ENCODE results near the gene HYAL2. TPM values are rescaled to one million over a fixed set of nuclear protein-coding genes. Genes with fewer than 3 reads are reported as not detected.

The HYAL2 gene
- total and polyA plus RNA-seq, 2 of the 8 experiments (the other 6 are each of a cell fraction or from before 2014, with no cell fraction given), result 51.9 to 176 TPM

DNA sequence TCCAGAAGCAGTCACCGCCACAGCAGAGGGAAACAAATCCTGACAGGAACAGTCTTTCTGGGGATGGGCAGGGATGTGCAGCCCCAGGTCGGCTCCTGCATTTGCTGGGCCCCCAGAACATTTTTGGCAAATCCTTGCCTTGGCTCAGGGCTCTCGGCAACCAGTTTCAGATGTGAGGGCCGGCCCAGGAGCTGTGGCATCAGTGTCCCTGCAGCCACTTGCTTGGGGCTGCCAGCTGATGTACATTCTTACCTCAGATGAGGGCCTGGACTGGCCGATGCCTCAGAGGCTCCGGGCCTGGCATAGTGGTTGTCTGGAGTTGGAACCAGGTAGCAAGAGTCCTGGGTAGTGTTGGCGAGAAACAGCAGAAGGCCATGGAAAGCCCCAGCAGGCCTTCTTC lies 32.3 kb upstream of the HYAL2 start:
- no peak overlapping the region for H3K27ac ChIP-seq (ENCODE audit: low read depth, low read length)
- FAIRE-seq, result no peak
- H4K5ac ChIP-seq (ENCODE audit: insufficient read length, low read depth, low read length), result no peak overlapping the region
- H4K8ac ChIP-seq (ENCODE audit: extremely low read depth, insufficient read depth, low read length), result no peak overlapping the region
- no peaks in the 10 kb centered on the region; a peak in 1 of 7 replicates for H3K27me3 ChIP-seq (replicated peaks in 1 of 4; ENCODE audit: control insufficient read depth in 3 of 4, extremely low read depth in 1 of 4, insufficient read depth in 3 of 4, low read length in 3 of 4)
- CTCF ChIA-PET (ENCODE audit: partially characterized antibody), result interaction anchor here (0.6 to 13.4 kb wide), 9 partner anchors 10 to 260 kb away, joined by 3 to 136 read pairs (median 5); partner anchors contain the start of genes CISH and ZMYND10
- H3K9me3 ChIP-seq (ENCODE audit: insufficient read depth in 2 of 2, low read depth in 1 of 2, low read length in 1 of 2), result no peaks in the 10 kb centered on the region
- no peak overlapping the region for H3K18ac ChIP-seq (ENCODE audit: extremely low read depth, low read length)
- H3K36me3 ChIP-seq (ENCODE audit: control insufficient read depth in 2 of 4, insufficient read depth in 4 of 4, low read length in 3 of 4), result peaks cover 3 to 10% (median 5%) of the 10 kb centered on the region in 4 experiments; a peak in 5 of 8 replicates
- H3K4ac ChIP-seq (replicated peaks; ENCODE audit: insufficient read length, low read depth, low read length), result no peak overlapping the region
- no peak overlapping the region for H3K56ac ChIP-seq (replicated peaks; ENCODE audit: insufficient read length, low read depth, low read length)
- POLR2A ChIA-PET (ENCODE audit: partially characterized antibody), result interaction anchor here (0.9 to 3.3 kb wide), 5 partner anchors 10 to 277 kb away, joined by 3 to 16 read pairs (median 3); partner anchors contain the start of gene TUSC2
- H2BK20ac ChIP-seq (ENCODE audit: low read length), result no peak overlapping the region
- no peak for DNase-seq (ENCODE audit: low read depth in 1 of 2, low spot score in 2 of 2)
- H3K4me1 ChIP-seq (replicated peaks in 1 of 4; ENCODE audit: control insufficient read depth in 3 of 4, insufficient read depth in 4 of 4, low read length in 3 of 4), result peaks cover 0 to 23% (median 15%) of the 10 kb centered on the region in 4 experiments; a peak in 6 of 7 replicates
- H3K23me2 ChIP-seq (ENCODE audit: low read depth, low read length), result peaks cover 20% of the 10 kb centered on the region
- no peak overlapping the region for H2BK5ac ChIP-seq (ENCODE audit: low read depth, low read length)
- no peak overlapping the region for H4K91ac ChIP-seq (replicated peaks; ENCODE audit: insufficient read length, low read length)
- no peak overlapping the region for H2BK120ac ChIP-seq (replicated peaks; ENCODE audit: low read depth, low read length)
- no peak overlapping the region for H2AFZ ChIP-seq (ENCODE audit: low read length)
- no peak for TF ChIP-seq ASH2L (IDR thresholded peaks at IDR 0.05; ENCODE audit: low read length)
- TF ChIP-seq SIX5 (IDR thresholded peaks at IDR 0.05; ENCODE audit: low read depth, low read length), result no peak
- no peak for TF ChIP-seq BRCA1 (IDR thresholded peaks at IDR 0.05; ENCODE audit: low read depth, low read length)
- no peak for TF ChIP-seq TCF12 (IDR thresholded peaks at IDR 0.05; ENCODE audit: low read depth, low read length)
- TF ChIP-seq FOSL1 (IDR thresholded peaks at IDR 0.05; ENCODE audit: insufficient read depth, low read depth, low read length), result no peak
- H2BK12ac ChIP-seq (ENCODE audit: low read depth, low read length), result no peak overlapping the region
- H3K4me3 ChIP-seq (ENCODE audit: extremely low read depth in 1 of 4, insufficient read depth in 2 of 4, low read depth in 3 of 4, low read length in 4 of 4), result no peak overlapping the region
- peaks cover 0 to 26% of the 10 kb centered on the region in 2 experiments; a peak in 2 of 4 replicates for H3K79me2 ChIP-seq (ENCODE audit: control insufficient read depth in 1 of 2, insufficient read depth in 2 of 2, low read length in 2 of 2)
- WGBS, 2 experiments (ENCODE audit: extremely low coverage in 1 of 2, insufficient coverage in 1 of 2, insufficient read length in 1 of 2, insufficient replicate concordance in 2 of 2, low coverage in 1 of 2, low lambda C conversion rate in 2 of 2, missing lambda C conversion rate in 1 of 2), result 89% methylated on average over 7 of the region's 7 CpGs; no CpG with 5 or more reads in 1 of the 2 experiments
- H2BK15ac ChIP-seq (ENCODE audit: low read length), result no peak overlapping the region
- H3K9ac ChIP-seq (replicated peaks in 1 of 4; ENCODE audit: extremely low read depth in 1 of 4, low read depth in 3 of 4, low read length in 3 of 4), result no peak overlapping the region
- H2AK5ac ChIP-seq (ENCODE audit: low read depth, low read length), result no peak overlapping the region
- H3K79me1 ChIP-seq (ENCODE audit: low read depth, low read length), result peaks cover 16% of the 10 kb centered on the region
- H3K4me2 ChIP-seq (ENCODE audit: insufficient read depth in 1 of 2, low read depth in 2 of 2, low read length in 2 of 2), result no peak overlapping the region
- no peak overlapping the region for H3K23ac ChIP-seq (ENCODE audit: insufficient read length)
- H4K20me1 ChIP-seq (replicated peaks in 1 of 2; ENCODE audit: control insufficient read depth in 1 of 2, insufficient read depth in 2 of 2, low read length in 2 of 2), result peaks cover 9 to 22% of the 10 kb centered on the region in 2 experiments
- H3K14ac ChIP-seq (ENCODE audit: insufficient read length), result no peak overlapping the region
